GM19025 (cell line): Measurements from ENCODE around the gene ELF4.
A peak's percentile ranks its signal among the peaks of the same experiment; 100 is the strongest.
"Not testable (repeated sequence)": the region's sequence is repeated elsewhere in the genome, so short reads cannot be mapped to it uniquely, and the experiment has no call there.

Source experiments
- ATAC-seq: cut with Tn5 transposase; IDR thresholded peaks from one replicate; pipeline ENCODE4 v1.9.1; 2021; ENCODE audit warnings: mild to moderate bottlenecking, low read depth, moderate library complexity; ENCODE audit not compliant: unreplicated experiment

ELF4 gene

DNA sequence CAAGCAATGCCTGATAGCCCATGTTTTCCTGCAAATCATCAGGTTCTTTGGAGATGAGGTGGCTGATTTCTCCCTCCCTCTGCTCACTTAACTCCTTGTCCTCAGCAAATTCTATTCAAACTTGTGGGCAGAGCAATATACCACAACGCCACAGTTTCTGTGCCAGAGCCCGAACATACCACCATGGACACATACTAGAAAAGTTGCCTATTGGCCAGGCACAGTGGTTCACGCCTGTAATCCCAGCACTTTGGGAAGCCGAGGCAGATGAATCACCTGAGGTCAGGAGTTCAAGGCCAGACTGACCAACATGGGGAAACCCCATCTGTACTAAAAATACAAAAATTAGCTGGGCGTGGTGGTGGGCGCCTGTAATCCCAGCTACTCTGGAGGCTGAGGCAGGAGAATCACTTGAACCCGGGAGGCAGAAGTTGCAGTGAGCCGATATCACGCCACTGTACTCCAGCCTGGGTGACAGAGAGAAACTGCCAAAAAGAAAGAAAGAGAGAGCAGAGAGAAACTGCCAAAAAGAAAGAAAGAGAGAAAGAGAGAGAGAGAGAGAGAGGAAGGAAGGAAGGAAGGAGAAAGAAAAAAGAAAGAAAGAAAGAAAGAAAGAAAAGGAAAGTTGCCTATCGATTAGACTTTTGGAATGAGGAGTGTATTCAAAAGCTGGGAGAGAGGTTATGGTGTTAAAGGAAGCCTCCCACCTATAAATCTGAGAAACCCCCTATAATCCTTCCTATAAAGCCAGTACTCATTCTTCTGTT, 5.0 kb upstream of the ELF4 start:
- not testable (repeated sequence) for ATAC-seq

DNA sequence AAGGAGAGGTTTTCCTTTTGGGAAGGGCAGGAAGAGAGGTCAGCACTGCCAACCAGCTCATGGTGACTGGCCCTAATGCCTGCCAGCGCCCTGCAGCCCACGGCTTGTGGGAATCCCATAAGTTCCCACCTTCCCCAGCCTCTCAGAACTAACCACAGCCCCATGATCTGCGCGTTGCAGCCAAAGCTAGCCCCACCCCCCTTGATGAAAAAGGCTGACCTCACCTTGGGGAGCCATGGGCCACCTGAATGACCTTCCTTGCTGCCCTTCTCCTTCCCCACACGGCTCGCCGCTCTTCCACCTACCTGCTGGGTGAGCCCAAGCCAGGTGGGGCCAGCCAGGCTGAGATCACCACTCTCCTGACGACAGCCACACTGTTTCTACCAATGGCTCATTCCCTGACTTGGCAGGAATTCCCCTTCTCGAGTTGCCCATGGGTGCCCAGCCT, 3.9 kb upstream of the ELF4 start:
- no peak for ATAC-seq

DNA sequence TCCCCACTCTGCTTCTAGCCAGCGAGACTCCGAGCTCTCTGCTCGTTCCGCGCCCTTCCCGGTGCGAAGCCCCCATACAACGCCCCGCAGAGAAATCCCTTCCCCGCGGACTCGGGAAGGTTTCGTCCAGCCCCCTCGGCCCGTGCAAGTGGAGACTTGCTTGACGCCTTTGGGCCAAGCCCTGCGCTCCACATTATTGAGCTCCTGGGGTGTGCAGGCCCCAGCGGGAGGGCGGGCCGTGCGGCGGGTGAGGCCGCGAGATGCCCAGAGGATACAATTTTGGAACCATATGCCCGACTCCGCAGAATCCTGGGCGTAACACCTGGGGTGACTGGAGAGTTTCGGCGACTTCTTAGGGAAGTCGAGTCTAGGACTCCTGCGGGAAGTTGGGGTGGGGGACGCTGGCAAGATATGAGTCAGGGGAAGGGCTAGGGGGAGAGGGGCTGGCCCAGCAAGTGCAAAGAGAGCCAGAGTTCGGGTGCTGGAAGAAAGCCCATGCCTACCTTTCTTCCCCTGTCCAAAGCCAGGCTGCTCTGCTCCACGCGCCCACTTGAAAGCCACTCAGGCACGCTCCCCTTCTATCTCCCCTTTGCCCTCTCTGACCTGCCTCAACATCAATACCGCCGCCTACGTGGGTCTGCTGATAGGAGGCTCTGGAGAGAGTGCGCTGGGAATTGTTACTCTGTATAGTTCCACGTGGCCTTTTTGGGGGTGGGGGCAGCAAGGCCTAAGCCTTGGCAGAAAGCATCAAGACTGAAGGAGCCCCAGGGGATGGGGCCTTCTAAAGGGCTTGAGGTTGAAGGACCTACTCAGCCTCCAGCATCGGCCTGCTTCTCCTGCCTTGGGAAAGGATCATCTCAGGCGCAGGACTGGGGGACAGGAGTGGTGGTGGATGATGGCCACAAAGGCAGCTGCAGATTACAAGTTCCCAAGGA, 1.2 kb upstream of the ELF4 start:
- ATAC-seq, result no peak

DNA sequence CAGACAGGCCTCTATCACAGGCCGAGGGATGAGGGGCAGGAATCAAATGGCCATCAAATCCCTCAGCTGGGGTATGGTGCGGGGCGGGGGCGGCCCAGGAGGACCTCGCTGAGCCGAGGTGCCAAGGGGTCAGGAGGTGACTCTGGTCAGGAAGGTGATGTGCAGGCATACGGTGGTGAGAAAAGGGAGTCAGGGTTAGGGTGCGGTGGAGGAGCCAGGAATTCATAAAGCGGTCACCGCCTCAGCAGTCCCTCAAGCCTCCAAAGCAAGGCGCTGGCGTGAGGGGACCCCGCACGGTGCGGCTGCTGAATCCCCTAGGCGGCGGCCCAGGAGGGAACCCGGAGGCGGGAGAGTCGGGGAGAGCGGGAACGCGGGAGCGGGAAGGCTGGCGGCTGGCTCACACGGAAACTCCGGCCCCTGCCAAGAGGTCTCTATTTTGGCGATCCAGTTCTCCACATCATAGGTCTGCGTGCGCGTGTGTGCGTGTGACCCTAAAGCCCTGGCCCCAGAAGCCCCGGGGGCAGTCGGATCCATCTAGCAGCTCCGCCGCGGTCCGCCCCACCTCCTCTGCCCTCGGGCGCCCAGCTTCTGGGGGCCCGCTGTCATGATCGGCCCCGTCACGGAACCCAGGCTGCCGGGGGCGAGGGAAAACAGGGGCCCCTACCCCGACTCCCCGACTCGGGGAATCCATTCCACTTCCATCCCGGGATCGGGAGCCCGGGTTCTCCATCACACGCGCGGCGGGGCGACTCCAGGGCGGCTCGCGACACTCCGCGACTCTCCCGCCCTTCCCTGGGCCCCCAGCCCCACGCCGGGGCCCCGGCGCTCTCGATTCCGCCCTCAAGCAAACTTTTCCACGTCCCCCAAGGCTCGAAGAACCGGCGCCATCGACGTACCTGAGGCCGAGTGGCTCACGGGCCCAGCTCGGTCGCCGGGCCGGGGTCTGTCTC, 593 bp downstream of the ELF4 start:
- ATAC-seq, result no peak

DNA sequence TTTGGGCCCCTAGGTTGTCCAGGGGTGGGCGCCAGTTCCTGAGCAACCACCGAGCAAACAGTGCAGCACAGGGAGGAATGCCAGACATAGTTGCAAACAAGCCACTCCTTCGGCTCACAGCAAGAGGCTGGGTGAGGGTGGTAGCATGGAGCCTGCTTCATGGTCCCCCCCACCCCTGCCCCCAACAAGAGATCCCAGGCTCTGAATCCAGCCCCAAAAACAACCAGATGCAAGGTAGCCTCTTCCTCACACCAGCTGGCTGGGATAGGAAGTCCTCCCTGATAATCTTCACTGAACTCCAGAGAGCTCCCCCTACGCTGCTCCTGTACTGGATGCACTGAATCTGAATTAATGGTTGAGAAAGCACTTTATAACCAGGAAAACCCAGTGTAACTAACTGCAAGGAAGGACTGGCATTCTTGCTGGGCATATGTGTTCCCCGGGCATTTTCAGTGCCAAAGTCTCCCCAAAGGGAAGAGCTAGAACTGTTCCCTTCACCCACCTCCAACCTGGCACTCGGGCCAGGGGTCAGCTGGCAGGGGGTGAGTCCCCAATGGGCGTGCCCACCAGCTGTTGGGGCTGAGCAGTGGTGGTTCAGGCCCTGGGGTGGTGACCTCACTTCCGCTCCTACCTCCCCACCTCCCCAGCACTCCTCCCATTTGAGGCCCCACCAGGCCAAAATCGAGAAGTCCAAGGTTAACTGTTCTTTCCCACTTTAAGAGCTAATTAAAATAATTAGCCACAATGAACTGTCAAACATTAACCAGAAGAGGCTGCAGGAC, 1.5 kb downstream of the ELF4 start:
- ATAC-seq, result peak; percentile 65

DNA sequence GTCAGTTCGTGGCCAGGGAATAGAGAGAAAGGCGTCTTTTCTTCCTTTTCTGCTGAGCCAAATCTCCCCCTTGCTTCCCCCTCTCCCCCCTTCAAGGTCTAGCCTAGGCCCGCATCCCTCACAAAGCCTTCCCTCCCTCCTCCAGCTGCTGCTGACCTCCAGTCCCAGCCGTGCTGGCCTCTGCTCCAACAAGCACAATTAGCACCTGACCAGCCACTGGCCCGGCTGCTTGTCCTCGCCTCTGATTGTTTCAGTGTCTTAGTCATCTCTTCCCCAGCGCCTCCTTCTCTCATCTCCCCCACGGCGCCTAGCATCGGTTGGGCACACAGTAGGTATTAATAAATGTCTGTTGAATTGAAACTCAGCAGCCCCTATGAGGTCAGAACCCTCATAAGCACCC, 4.2 kb downstream of the ELF4 start:
- ATAC-seq, result no peak

DNA sequence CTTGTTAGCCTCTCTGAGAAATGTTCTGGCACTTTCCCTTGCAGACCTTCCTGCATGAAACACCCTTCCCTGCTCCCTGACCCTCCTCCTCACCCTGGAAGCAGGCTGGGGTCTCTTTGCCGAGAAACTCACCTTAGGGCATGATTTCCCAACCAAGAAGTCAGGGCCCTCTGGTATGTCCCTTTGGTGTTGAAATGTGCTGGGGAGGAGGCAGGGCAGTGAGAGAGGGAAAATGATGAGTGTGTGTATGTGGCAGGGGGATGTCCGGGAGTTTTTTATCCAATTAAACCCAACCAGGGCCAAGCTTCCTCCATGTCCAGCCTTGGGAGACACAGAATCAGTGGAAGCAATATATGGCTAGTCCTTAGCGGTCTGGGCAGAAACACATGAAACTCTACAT, 5.1 kb downstream of the ELF4 start:
- no peak for ATAC-seq

DNA sequence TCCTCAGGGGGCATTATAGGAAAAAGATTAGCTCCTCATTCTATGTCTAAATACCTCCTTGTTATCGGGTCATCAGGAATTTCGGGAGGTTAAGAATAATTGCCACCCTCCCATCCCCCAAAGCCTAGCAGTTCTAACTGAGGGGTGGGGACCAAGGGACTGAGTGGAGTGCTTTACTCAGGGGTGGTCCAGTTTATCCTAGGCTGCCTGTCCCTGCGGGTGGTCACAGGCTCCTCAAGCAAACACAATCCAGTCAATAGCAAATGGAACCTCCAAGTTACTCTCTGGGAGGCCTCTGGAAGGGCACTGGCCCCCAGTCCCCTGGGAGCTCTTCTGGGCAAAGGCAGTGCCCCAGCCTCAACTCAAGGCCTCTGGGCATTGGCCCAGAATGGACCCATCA, 6.7 kb downstream of the ELF4 start:
- no peak for ATAC-seq

DNA sequence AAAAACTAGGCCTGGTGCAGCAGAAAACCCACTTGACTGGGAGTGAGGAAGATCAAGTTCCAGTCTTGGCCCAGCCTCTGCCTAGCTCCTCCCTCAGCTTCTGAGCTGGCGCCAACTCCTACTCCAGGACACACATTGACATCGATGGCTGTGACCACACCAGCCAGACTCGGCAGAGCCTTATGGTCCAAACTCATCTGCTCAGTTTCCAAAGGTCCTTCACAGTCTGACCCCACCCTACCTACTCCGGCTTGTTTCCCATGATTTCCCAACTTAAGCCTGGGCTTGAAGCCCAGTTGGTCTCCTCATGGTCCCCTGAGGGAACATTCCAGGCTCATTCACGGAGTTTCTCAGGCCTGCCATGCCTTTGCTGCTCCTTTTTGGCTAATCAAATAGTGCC, 10.1 kb downstream of the ELF4 start:
- no peak for ATAC-seq

DNA sequence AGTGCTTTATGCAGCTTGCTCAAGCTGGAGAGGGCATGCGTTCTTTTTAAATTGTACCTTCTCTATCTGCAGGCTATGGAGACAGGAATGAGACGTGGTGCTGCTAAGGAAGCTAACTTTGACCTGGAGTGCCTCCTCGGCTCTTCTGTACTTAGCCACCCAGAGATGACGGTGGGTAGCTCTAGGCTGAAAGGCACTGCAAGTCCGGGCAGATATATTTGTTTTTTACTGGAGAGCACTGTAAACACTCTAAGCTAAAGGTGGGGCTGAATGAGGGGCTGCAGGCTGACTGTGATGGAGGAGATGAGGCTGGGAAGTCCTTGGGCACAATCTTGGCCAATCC, 12.1 kb downstream of the ELF4 start:
- no peak for ATAC-seq

DNA sequence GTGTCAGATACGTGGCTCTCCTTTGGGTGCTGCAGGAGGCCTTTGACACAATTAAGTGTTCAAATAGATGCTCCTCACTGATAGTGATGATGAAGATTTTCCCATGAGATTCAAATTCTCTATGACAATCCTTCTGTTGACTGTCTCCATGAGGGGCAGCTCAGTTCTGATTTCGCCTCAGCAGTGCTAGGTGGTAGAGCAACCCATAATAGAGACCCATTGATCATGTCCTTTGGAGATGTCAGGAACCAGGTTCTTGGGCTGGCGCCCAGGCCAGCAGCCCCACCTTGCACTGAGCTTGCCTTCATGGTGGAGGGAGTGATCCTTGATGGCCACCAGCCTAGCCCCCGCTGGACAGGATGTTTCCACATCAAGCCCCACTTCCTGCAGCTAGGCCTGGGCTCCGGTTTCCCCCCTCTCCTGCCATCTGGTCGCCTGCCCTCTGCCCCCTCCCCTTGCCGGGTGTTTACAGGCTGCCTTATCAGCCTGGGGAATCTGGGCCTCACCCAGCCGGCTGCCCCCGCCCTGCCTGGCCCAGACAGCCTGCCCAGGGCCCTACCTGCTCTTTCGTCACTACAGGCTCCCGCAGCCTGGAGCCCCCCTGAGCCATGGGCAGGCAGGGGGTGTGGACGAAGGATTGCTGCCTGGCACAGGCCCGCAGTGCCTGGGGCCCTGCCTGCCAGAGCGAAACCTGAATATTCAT, 12.6 kb downstream of the ELF4 start:
- ATAC-seq, result no peak

DNA sequence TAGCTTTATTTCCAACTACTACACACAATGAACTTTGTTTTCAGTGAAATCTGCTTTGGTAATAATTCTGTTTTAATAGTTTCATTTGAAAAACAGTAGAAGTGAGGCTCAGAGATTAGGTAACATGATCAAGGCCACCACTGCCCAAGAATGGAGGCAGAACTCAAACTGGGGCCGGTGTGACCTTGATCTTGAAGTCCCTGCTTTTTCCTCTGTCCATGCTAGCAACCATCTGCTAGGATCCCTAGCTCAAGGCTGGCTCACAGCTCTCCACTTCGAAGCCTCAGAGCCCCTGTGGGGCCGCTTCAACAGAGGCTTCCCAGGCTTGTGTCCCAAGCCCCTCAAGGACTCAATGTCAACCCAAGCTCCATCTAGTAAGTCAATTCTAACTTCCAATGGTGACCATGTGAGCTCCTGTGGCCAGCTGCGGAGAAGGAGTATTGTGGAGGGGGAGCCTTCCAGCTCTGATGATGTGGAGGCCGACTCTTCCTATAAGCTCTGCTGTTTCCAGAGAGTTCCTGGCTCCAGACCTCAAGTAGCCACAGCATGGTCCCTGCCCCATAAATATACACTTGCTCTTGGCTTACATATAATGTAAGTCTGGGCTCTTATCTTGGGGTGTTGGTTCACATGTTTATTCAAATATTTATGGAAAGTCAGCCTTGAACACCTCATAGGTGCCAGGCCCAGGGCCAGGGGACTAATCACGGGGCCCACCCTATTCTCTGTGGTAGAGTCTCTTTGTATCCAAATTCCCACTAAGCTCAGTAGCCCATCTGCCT, 14.9 kb downstream of the ELF4 start:
- ATAC-seq, result no peak

DNA sequence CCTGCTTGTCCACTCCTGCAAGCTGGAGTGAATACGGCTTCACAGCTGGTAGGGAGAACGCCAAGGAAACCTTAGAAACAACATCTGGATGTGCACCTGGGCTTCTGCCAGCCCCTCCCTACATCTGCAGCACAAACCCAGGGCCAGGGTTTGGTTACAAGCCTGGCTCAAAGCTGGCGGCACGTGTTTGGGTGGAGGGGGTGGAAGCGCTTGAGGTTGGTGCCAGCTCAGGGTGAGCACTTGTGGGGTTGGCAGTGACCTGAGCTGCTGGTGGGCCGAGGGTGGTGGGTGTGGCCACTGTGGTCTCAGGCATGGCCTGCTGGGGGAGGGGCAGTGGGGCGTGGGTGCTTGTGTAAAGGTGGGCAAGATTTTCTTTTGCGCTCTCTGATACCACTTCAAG, 15.6 kb downstream of the ELF4 start:
- no peak for ATAC-seq

DNA sequence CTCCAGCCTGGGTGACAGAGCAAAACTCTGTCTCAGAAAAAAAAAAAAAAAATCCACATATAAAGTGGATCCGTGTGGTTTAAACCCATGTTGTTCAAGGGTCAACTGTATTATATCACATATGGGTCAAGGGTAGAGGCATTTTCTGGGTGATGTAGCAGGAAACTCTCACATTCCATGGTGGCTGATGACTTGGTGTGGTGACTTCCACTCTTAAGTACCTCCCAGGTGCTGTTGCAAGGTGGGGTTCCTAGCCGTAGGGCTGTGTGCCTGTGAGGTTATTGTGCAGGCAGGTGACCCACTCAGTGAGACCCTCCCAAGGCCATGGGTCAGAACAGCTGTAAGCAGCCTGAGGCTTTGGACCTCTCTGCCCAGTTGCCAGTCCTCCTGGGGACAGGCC, 17.0 kb downstream of the ELF4 start:
- ATAC-seq, result no peak

DNA sequence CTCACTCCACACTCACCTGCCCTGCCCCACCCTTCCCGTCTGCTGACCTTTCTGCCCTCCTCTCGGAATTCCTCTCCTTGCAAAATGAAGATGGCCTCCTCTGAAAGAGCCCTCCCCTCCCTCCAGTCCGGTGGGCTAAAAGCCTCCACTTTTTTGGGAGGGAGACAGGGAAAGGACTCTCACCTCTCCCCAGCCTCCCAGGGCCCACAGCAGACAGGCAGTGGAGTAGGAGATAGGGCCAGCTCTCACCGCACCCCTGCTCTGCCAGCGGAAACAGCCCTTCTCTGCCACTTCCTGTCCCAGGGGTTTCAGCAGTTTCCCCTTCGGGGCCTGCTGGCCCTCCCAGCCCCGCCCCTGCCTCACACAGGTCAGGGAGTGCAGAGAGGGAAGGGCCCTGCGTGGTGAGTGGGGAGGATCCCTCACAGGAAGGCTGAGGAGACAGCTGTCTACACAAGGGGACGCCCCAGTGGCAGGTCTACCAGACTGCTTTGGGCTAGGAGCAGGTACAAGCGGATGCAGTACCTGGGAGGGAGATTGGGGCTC, 18.2 kb downstream of the ELF4 start:
- ATAC-seq, result peak; percentile 99

DNA sequence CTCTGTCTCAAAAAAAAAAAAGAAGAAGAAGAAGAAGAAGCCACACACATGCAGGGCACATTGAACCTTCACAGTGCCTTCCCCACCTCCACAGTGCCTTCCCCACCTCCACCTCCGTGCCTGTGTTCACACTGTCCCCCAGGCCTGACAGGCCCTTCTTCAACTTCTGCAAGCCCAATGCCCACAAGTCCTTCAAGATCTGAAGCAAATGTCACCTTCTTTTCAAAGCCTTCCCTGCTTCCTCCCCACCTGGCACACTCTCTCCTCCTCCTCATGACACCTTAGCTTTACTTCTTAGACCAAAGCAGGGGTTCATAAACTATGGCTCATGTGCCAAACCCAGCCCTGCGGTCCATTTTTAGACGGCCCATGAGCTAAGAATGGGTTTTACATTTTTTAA, 19.9 kb downstream of the ELF4 start:
- ATAC-seq, result no peak

DNA sequence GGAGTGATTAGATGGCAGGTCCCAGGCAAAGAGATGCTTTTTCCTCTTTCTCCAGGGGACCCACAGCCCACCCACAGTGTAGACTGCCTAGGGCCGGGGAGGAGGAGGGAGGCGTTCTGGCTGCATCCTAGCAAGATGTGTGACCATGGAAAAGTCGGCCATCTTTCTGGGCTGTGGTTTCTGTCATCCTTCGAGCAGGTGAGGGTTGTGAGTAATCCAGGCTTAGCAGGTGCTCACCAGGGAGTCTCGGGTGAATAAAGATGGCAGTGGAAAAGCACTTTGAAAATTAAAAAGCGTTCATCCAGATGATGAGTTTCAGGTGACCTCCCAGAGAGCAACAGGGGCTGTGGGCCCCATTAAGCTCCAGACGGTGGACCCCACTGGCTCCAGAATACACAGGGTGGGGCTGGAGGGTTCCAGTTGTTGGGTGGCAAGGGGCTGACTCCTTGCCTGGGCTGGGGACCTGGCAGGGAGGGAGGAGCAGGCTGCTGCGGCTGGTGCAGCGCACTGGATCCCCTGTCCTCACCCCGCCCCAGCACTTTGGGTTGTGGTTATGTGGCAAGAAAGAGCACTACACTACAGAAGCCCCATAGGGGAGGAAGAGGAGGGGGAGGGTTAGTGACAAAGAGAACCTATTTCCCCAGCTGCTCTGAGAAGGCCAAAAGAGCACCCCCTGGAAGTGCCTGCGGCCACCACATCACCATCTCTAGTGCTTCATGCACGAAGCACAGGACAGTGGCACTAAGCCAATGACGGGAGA, 23.7 kb downstream of the ELF4 start:
- peak; percentile 36 for ATAC-seq
